Muscle layer of duodenum (tissue), 2 donors: Measurements from ENCODE around the gene FBXW10B.
"Not testable (repeated sequence)": the region's sequence is repeated elsewhere in the genome, so short reads cannot be mapped to it uniquely, and the experiment has no call there.

Experiments
- H3K27ac ChIP-seq: one replicate; pipeline ENCODE4 v1.7.0; 2013; ENCODE audit warnings: mild to moderate bottlenecking, low read length
- H3K27me3 ChIP-seq: one replicate; pipeline ENCODE4 v1.7.0; 2013; ENCODE audit warnings: low read depth, mild to moderate bottlenecking, control low read depth, low read length
- H3K36me3 ChIP-seq, 2 donors: one replicate each; pipeline ENCODE4 v1.7.0; 2013; ENCODE audit warnings: low read length in 2 of 2, control low read depth in 1 of 2, mild to moderate bottlenecking in 1 of 2; ENCODE audit not compliant: insufficient read depth in 2 of 2, control insufficient read depth in 1 of 2
- H3K4me1 ChIP-seq, 2 donors: one replicate each; pipeline ENCODE4 v1.7.0; 2013; ENCODE audit warnings: low read length in 2 of 2, mild to moderate bottlenecking in 2 of 2, control low read depth in 1 of 2, moderate library complexity in 1 of 2; ENCODE audit not compliant: insufficient read depth in 2 of 2, control insufficient read depth in 1 of 2
- H3K4me3 ChIP-seq, 2 donors: one replicate each; pipeline ENCODE4 v1.7.0; 2013; ENCODE audit warnings: low read length in 2 of 2, low read depth in 1 of 2, mild to moderate bottlenecking in 1 of 2
- H3K9me3 ChIP-seq, 2 donors: one replicate each; pipeline ENCODE4 v1.7.0; 2013; ENCODE audit warnings: low read length in 2 of 2, control low read depth in 1 of 2, mild to moderate bottlenecking in 1 of 2; ENCODE audit not compliant: control insufficient read depth in 1 of 2
- donor health status: healthy.

The FBXW10B gene

DNA sequence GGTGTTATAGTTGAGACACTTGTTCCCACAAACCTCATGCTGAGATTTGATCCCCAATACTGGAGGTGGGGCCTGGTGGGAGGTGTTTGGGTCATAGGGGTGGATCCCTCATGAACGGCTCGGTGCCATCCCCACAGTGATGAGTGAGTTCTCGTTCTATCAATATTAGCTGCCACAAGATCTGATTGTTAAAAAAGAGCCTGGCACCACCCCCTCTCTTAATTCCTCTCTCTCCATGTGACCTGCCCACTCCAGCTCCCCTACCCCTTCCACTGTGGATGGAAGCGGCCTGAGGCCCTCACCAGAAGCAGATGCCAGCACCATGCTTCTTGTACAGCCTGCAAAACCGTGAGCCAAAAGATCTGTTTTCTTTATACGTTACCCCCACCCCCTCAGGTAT, 33.5 kb upstream of the FBXW10B start:
- no peak overlapping the region for H3K4me3 ChIP-seq
- H3K4me1 ChIP-seq = peaks cover 5 to 13% of the 10 kb centered on the region in 2 donors
- H3K27ac ChIP-seq = no peak overlapping the region
- H3K27me3 ChIP-seq = no peaks in the 10 kb centered on the region
- H3K36me3 ChIP-seq = no peaks in the 10 kb centered on the region
- H3K9me3 ChIP-seq = no peaks in the 10 kb centered on the region

DNA sequence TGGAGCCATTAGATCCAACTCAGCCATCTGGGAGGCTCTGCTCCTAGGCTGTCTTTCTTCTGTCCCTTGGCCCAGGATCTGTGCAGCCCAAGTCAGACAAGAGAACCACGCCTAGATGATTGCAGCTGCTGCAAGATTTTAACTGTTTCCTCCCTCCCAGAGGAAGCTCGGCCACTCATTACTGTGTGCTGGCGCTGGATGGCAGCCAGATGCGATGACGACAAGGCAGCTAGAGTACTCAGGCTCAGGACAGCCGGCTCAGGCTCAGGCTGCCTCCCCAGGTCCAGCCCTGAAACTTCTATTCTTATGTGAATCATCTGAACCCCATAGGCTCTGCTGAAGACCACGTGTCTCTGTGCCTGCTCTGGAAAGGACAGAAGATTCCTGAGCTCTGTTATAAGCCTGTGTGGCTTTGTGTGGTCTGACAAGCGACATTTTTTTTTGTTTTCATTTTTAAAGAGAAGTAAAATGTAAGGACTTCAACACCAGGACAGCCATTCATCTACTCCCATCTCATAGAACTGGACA, 32.1 kb upstream of the FBXW10B start:
- Histone ChIP-seq H3K4me3 (peak overlapping the region; percentile 68 to 84), H3K4me1 (peaks cover 5 to 13% of the 10 kb centered on the region in 2 donors), H3K27ac (peak overlapping the region; percentile 78), H3K9me3 (no peaks in the 10 kb centered on the region), H3K36me3 (no peaks in the 10 kb centered on the region), H3K27me3 (no peaks in the 10 kb centered on the region)

DNA sequence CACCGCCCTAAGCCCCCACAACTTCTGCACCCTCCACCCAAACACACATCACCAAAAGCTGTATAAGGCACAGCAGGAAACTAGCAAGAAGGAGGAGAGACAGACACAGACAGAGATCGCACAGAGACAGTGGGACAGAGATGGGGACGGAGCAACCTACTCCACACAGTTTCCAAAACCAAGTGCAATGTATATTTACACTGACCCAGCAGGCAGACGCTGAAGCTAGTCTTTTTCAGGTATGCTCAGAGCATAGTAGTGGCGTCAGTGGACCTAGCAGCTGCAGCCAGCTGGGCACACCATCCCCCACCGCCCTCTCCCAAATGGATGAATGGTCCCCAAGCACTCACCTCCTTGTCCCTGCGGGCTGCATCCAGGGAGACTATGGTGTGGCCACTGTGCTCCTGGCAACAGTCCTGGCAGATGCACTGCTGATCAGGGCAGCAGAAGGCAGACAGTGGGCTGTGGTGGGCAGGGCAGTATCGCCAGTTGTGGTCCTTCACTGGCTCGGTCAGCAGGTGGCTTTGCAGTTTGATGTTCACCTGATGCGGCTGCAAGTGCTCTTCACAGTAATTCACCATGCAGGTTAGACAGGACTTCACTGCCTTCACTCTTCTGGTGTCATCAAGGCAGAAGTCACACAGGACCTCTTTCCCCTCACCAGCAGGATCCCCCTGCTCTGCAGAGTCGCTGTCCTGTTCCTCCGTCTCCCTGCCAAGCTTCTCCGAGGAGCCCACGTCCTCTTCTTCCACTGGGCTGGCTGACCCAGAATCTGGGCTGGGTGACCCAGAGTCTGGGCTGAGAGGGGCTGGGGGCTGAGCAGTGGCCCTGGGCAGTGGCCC, 31.5 kb upstream of the FBXW10B start:
- Histone ChIP-seq H3K36me3 (no peaks in the 10 kb centered on the region), H3K4me1 (peaks cover 5 to 13% of the 10 kb centered on the region in 2 donors), H3K27ac (peak overlapping the region; percentile 78), H3K27me3 (no peaks in the 10 kb centered on the region), H3K4me3 (peak overlapping the region; percentile 68 to 84), H3K9me3 (no peaks in the 10 kb centered on the region)

DNA sequence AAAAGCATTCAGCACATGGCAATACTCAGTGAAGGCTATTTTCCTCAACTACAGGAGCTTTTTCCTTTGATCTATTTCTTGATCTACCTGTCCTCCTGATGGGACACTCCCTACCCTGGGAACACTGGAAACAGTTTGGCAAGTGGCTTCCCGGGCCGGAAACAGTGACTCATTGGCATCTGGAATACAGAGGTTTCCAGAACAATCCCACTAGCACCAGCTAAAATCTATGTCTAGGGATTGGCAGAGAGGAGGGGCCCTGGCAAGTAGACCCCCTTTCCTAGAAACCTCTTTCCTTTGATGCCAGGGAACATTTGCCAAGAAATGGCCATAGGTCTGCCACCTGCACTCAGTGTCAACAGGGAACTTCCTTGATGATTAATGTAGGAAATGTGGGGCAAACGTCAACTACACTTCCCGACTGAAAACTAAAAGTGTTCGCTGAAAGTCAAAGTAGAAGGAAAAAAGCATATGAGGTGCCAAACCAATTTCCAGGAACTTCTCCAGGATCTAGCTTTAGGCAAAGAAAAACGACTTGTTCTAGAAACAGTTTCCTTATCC, 30.4 kb upstream of the FBXW10B start:
- no peaks in the 10 kb centered on the region for H3K27me3 ChIP-seq
- no peaks in the 10 kb centered on the region for H3K9me3 ChIP-seq
- H3K36me3 ChIP-seq = no peaks in the 10 kb centered on the region
- peak overlapping the region; percentile 68 to 84 for H3K4me3 ChIP-seq
- peaks cover 5 to 21% of the 10 kb centered on the region in 2 donors for H3K4me1 ChIP-seq
- H3K27ac ChIP-seq = peak overlapping the region; percentile 78

DNA sequence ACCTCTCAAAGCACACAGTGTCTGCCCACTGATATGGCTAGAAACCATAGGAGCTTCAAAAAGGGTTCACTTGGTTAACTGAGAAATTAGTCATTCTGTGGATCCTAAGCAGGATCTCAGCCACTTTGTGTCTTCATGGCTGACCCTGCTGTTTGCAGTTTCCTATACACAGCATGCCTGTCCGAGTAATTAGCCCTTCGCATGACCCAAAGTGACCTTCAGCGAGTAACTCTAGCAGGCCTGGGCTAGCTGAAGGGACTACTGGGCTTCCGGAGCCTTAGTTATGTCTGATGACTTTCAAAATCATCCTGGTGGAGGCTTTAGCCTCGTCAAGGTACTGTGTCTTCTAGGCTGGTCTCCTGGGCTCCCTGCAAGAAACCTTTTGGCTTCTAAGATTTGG, 28.9 kb upstream of the FBXW10B start:
- Histone ChIP-seq H3K4me3 (peak overlapping the region in 1 of 2 donors; percentile 3), H3K27ac (peak overlapping the region; percentile 47), H3K4me1 (peaks cover 5 to 21% of the 10 kb centered on the region in 2 donors), H3K9me3 (no peaks in the 10 kb centered on the region), H3K27me3 (no peaks in the 10 kb centered on the region), H3K36me3 (no peaks in the 10 kb centered on the region)

DNA sequence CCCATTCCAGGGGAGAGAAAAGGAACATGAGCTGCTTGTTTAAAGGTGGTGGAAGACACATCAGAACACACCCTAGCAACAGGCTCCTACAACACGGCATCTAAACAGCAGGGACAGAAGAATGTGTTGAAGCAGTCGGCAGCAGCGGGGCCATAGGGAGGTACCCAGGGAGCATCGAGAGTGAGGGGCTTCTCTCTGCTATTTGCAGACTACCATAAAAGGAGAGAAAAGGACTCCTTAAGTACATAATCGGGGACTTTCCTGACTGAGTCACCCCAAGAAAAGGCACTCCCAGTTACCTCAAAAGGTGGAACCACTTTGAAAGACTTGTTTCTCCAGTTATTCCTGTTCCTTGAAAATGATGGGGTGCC, 26.4 kb upstream of the FBXW10B start:
- peaks cover 5 to 14% of the 10 kb centered on the region in 2 donors for H3K4me1 ChIP-seq
- H3K27ac ChIP-seq = peak overlapping the region; percentile 63
- H3K36me3 ChIP-seq, H3K9me3 ChIP-seq, H3K4me3 ChIP-seq, H3K27me3 ChIP-seq: not testable (repeated sequence)

DNA sequence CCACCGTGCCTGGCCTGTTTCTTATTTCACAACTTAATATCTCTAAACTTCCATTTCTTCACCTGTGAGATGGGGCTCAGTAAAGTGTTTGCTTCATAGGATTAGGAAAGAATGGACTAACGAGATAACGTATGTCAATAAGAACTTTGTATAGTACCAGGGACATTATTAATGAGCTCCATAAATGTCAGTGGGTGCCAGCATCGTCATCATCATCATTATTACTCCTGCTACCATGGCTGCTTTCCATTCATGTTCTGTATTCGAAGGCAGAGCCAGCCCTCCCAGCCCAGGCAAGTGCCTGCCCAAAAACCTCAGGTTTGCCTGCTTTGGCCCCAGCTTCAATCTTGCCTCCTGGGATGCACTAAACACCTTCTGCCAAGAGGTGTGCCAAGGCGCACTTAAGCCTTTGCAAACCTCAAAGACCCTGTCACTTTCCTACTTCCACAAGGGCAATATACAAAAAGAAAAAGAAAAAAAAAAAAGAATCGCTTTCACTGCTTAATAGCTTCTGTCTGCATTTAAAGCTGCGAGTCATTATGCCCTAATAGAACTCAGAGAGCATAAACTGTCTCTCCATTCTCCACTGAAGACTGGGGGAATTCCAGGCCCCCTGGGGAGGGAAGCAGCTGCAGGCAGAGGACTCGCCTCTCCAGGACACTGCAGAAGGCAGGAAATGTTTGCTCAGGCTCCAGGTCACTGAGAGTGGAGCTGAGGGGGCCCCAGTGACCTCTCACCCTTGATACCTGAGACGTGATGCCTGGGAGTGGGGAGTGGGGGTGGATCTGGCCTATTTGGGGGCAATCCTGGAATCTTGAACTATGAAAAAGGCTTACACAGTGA, 25.8 kb upstream of the FBXW10B start:
- H3K4me3 ChIP-seq, H3K4me1 ChIP-seq, H3K9me3 ChIP-seq, H3K27me3 ChIP-seq, H3K36me3 ChIP-seq: not testable (repeated sequence)
- peak overlapping the region; percentile 63 for H3K27ac ChIP-seq

DNA sequence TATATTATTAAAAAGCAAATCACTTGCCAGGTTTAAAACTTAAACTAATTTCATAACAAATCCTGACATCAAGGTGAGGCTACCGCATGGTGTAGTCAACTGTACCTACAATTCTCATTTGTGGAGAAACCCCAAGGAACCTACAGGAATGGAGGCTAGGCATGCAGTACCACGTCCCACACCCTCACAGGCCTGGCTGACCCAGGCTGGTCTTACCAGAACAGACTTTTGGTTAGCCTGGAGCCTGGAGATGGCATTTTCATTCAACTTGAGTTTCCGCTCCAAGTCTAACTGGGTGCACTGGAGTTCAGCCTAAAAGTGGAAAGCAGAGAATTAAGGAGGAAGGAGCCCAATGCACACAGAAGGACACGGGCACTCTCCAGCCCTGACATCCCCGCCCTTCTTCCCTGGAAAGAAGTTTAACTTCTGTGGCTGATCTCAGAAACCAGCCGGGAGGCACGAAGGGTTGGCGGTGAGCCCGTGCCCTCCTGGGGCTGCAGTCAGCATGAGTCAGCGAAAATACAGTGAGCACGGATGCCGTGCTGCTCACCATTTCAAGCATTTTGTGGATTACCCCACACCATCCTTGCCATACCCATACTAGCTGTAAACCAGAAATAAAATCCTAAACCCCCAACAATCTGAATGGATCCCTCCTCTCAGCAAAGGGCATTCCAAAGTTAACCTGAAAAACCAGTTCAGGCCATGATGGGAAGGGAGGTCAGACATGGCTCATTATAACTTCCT, 23.2 kb upstream of the FBXW10B start:
- not testable (repeated sequence) for H3K27me3 ChIP-seq, H3K27ac ChIP-seq, H3K36me3 ChIP-seq, H3K4me3 ChIP-seq, H3K9me3 ChIP-seq, H3K4me1 ChIP-seq

DNA sequence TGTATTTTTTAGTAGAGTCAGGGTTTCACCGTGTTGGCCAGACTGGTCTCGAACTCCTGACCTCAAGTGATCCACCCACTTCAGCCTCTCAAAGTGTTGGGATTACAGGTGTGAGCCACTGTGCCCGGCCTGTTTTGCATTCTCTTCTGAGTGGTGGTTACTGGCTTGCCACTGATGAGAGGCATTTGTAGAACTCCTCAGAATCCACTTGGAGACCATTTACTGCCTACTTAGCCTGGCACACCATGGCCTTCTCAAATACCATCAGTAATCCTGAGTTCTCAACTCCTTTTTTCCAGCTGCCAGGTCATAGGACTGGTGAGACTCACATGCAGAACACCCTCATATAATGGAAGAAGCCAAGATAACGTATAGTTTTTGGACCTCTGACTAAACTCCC, 22.5 kb upstream of the FBXW10B start:
- not testable (repeated sequence) for H3K4me3 ChIP-seq, H3K4me1 ChIP-seq, H3K36me3 ChIP-seq, H3K27me3 ChIP-seq, H3K9me3 ChIP-seq, H3K27ac ChIP-seq

DNA sequence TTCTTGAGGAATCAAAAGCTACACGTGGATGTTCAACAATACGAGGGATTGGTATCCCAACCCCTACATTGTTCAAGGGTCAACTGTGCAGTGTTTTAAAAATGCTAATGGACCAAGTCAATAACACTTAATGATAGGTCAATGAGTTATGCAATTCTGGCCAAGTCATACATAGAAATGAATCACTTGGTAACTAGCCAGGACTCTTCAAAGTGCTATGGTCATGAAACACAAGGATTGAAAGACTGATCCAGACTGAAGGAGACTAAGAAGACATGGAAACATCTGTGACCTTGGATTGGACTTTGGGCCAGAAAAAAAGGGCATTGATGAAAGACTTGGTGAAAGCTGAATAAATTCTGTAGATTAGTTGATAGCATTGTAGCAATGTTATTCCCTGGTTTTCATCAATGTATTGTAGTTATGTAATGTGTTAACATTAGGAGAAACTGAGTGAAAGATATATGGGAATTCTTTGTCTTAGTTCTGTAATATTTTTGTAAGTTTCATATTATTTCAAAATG, 11.5 kb upstream of the FBXW10B start:
- not testable (repeated sequence) for H3K27me3 ChIP-seq, H3K36me3 ChIP-seq, H3K27ac ChIP-seq, H3K4me1 ChIP-seq, H3K4me3 ChIP-seq, H3K9me3 ChIP-seq
